ENCODE measurements around the gene SNPH.

Gene SNPH

GRCh38 chr20:1313236-1313964 is 47.3 kb downstream of the SNPH start:
- peak; percentile 65 for DNase-seq (ENCODE audit: low read depth)
- peak; percentile 88 for TF ChIP-seq CTCF (IDR thresholded peaks at IDR 0.05; ENCODE audit: insufficient read depth, low read depth, low read length, missing control alignments)
- H3K4me3 ChIP-seq (ENCODE audit: low read depth, low read length), result no peak overlapping the region

GRCh38 chr20:1315804-1316203 is 49.7 kb downstream of the SNPH start:
- TF ChIP-seq CTCF (IDR thresholded peaks at IDR 0.05; ENCODE audit: insufficient read depth, low read depth, low read length, missing control alignments), result no peak
- H3K4me3 ChIP-seq (ENCODE audit: low read depth, low read length), result no peak overlapping the region
- DNase-seq (ENCODE audit: low read depth), result no peak

GRCh38 chr20:1317545-1318255 is 51.6 kb downstream of the SNPH start:
- no peak for TF ChIP-seq CTCF (IDR thresholded peaks at IDR 0.05; ENCODE audit: insufficient read depth, low read depth, low read length, missing control alignments)
- DNase-seq (ENCODE audit: low read depth), result no peak
- H3K4me3 ChIP-seq (ENCODE audit: low read depth, low read length), result no peak overlapping the region

DNA sequence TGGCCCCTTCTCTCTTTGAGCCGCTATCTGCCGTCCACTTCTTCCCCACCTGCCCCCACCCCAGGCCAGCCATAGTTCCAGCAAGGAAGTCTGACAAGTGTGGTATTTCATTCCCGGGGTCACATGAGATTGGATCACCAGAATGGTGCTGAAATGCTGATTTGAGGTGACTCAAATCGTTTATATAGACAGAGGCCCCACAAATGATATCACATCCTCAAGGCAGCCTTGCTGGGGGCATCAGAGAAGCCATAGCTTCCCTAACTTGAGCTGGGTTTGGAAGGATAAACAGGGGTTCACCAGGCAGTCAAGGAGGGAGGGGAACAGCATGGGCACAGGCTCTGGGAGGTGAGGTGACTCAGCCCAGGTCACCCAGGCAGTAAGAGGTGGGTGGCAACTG is 53.0 kb downstream of the SNPH start:
- DNase-seq (ENCODE audit: low read depth), result no peak
- H3K4me3 ChIP-seq (ENCODE audit: low read depth, low read length), result no peak overlapping the region
- TF ChIP-seq CTCF (IDR thresholded peaks at IDR 0.05; ENCODE audit: insufficient read depth, low read depth, low read length, missing control alignments), result no peak

DNA sequence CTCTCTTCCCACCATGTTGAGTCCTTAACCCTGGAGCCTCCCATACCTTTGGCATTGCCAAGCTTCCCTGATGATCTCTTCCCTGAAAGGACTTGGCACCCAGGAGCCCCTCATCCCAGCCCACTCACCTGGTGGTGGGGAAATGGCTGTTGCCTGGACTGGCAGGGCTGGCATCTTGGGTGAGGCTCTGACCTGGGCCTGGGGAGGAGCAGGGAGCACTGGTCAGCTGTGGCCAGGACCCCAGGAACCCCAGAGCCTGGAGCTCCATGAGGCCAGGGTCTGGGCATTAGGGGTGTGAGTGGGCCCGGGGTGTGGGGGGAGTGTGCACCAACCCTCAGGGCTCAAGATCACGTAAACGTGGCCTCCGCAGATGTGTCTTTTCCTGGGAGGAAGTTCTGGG is 53.4 kb downstream of the SNPH start:
- H3K4me3 ChIP-seq (ENCODE audit: low read depth, low read length), result no peak overlapping the region
- DNase-seq (ENCODE audit: low read depth), result no peak
- TF ChIP-seq CTCF (IDR thresholded peaks at IDR 0.05; ENCODE audit: insufficient read depth, low read depth, low read length, missing control alignments), result no peak

GRCh38 chr20:1320016-1320415 is 53.9 kb downstream of the SNPH start:
- H3K4me3 ChIP-seq (ENCODE audit: low read depth, low read length), result no peak overlapping the region
- no peak for TF ChIP-seq CTCF (IDR thresholded peaks at IDR 0.05; ENCODE audit: insufficient read depth, low read depth, low read length, missing control alignments)
- DNase-seq (ENCODE audit: low read depth), result no peak
